Neural cell (in vitro differentiated cells): ENCODE data around the gene EN1. TPM values are rescaled to one million over a fixed set of nuclear protein-coding genes. Genes with fewer than 3 reads are reported as not detected.

Experiments used
- H2AFZ ChIP-seq: fragments of 200-600, 300-800 bp; sonication (generic), shearing (Covaris generic); 2 replicates; pipeline ENCODE4 v1.6.0; 2014; ENCODE audit warnings: low read depth, mild to moderate bottlenecking, antibody characterized with exemption, low read length, moderate library complexity
- H3F3A ChIP-seq: fragments of 200-600 bp; shearing (Covaris generic); 2 replicates; pipeline ENCODE4 v1.6.1; 2016; ENCODE audit warnings: mild to moderate bottlenecking, moderate library complexity, mixed read lengths, antibody characterized with exemption, low read length; ENCODE audit not compliant: insufficient read depth, poor library complexity, severe bottlenecking
- H3K27ac ChIP-seq: fragments of 200-600, 300-800 bp; sonication (generic), shearing (Covaris generic); 2 replicates; pipeline ENCODE4 v1.5.1; 2014; ENCODE audit warnings: mild to moderate bottlenecking, low read length, moderate library complexity
- H3K27me3 ChIP-seq: fragments of 300-800, 200-600 bp; sonication (generic), shearing (Covaris generic); 2 replicates; pipeline ENCODE4 v1.6.0; 2014; ENCODE audit warnings: mild to moderate bottlenecking, low read depth, low read length, moderate library complexity; ENCODE audit not compliant: insufficient read depth
- H3K36me3 ChIP-seq: fragments of 300-800, 200-600 bp; sonication (generic), shearing (Covaris generic); 2 replicates; pipeline ENCODE4 v1.5.1; 2014; ENCODE audit warnings: mild to moderate bottlenecking, antibody characterized with exemption, low read length, moderate library complexity; ENCODE audit not compliant: insufficient read depth
- H3K4me2 ChIP-seq: fragments of 300-800, 200-600 bp; sonication (generic), shearing (Covaris generic); 2 replicates; pipeline ENCODE4 v1.6.0; 2014; ENCODE audit warnings: mild to moderate bottlenecking, low read length
- H3K4me3 ChIP-seq: fragments of 300-800, 200-600 bp; sonication (generic), shearing (Covaris generic); 2 replicates; pipeline ENCODE4 v1.5.1; 2014; ENCODE audit warnings: mild to moderate bottlenecking, low read length, moderate library complexity
- H3K79me2 ChIP-seq: fragments of 200-600 bp; shearing (Covaris generic); replicated peaks from 2 replicates; pipeline ENCODE4 v1.6.0; 2014; ENCODE audit warnings: mild to moderate bottlenecking, low read length, moderate library complexity; ENCODE audit not compliant: insufficient read depth
- H3K9ac ChIP-seq: fragments of 300-800, 200-600 bp; sonication (generic), shearing (Covaris generic); 2 replicates; pipeline ENCODE4 v1.6.1; 2016; ENCODE audit warnings: mild to moderate bottlenecking, low read length, mixed read lengths
- H3K9me2 ChIP-seq: fragments of 200-600 bp; shearing (Covaris generic); 2 replicates; pipeline ENCODE4 v1.6.1; 2016; ENCODE audit warnings: mild to moderate bottlenecking, low read length, mixed read lengths; ENCODE audit not compliant: insufficient read depth
- H3K9me3 ChIP-seq: fragments of 200-600, 300-800 bp; sonication (generic), shearing (Covaris generic); 2 replicates; pipeline ENCODE4 v1.6.1; 2016; ENCODE audit warnings: mild to moderate bottlenecking, mixed run types, low read length, moderate library complexity, mixed read lengths
- H4K20me1 ChIP-seq: fragments of 200-600 bp; shearing (Covaris generic); 2 replicates; pipeline ENCODE4 v1.6.1; 2016; ENCODE audit warnings: mild to moderate bottlenecking, mixed run types; ENCODE audit not compliant: insufficient read depth
- EP300 ChIP-seq: fragments of 450-650 bp; conservative IDR thresholded peaks from 2 replicates; pipeline ENCODE4 v1.6.1; 2014; ENCODE audit warnings: antibody characterized with exemption, mild to moderate bottlenecking, moderate library complexity; ENCODE audit not compliant: poor library complexity, severe bottlenecking
- EZH2 ChIP-seq: fragments of 200-600, 300-800 bp; shearing (Covaris generic), sonication (generic); IDR thresholded peaks from 2 replicates; pipeline ENCODE4 v1.6.1; 2014; ENCODE audit warnings: antibody characterized with exemption, low read length, borderline replicate concordance, mild to moderate bottlenecking; ENCODE audit not compliant: insufficient read depth, poor library complexity, severe bottlenecking
- MXI1 ChIP-seq: fragments of 450-650 bp; conservative IDR thresholded peaks from 2 replicates; pipeline ENCODE4 v1.6.1; 2014; ENCODE audit warnings: antibody characterized with exemption, mild to moderate bottlenecking; ENCODE audit not compliant: poor library complexity, severe bottlenecking
- POLR2AphosphoS5 ChIP-seq: IDR thresholded peaks from 2 replicates; pipeline ENCODE4 v1.6.1; 2012
- RAD21 ChIP-seq: fragments of 450-650 bp; conservative IDR thresholded peaks from 2 replicates; pipeline ENCODE4 v1.6.1; 2014; ENCODE audit warnings: antibody characterized with exemption, mild to moderate bottlenecking, moderate library complexity
- REST ChIP-seq: IDR thresholded peaks from 2 replicates; pipeline ENCODE4 v1.6.1; 2012; ENCODE audit warnings: borderline replicate concordance
- SMC3 ChIP-seq: fragments of 450-650 bp; conservative IDR thresholded peaks from 2 replicates; pipeline ENCODE4 v1.6.1; 2014; ENCODE audit warnings: antibody characterized with exemption, mild to moderate bottlenecking, moderate library complexity; ENCODE audit not compliant: poor library complexity
- polyA plus RNA-seq: library from polyadenylated mRNA; depleted of rRNA; stranded (reverse); fragments of >200 nt; gene quantifications from 2 replicates; pipeline ENCODE4 v1.2.3, GENCODE V29; 2014

The EN1 gene
- polyA plus RNA-seq, 1 donor from 2014 or later, result not detected

- no peak overlapping the region for H3K4me2 ChIP-seq
- H3K4me3 ChIP-seq, result no peak overlapping the region
- H3K36me3 ChIP-seq, result no peaks in the 10 kb centered on the region
- H3K79me2 ChIP-seq, result no peaks in the 10 kb centered on the region
- no peaks in the 10 kb centered on the region for H3K9me3 ChIP-seq
- H3F3A ChIP-seq, result no peaks in the 10 kb centered on the region
- no peak overlapping the region for H2AFZ ChIP-seq
- peaks cover 58% of the 10 kb centered on the region for H3K27me3 ChIP-seq
- no peak overlapping the region for H3K27ac ChIP-seq
- H3K9me2 ChIP-seq, result no peaks in the 10 kb centered on the region
- TF ChIP-seq REST (no peak), POLR2AphosphoS5 (no peak), EP300 (no peak), RAD21 (no peak), EZH2 (no peak), SMC3 (no peak), MXI1 (no peak)
- no peaks in the 10 kb centered on the region for H4K20me1 ChIP-seq
- no peak overlapping the region for H3K9ac ChIP-seq
Measured at GRCh38 chr2:118814368-118814767, 33.1 kb downstream of the EN1 start.

GRCh38 chr2:118813601-118814339, 33.7 kb downstream of the EN1 start:
- H2AFZ ChIP-seq, result no peak overlapping the region
- no peaks in the 10 kb centered on the region for H3K9me3 ChIP-seq
- H3K4me3 ChIP-seq, result no peak overlapping the region
- no peaks in the 10 kb centered on the region for H3K9me2 ChIP-seq
- H3F3A ChIP-seq, result no peaks in the 10 kb centered on the region
- no peaks in the 10 kb centered on the region for H3K79me2 ChIP-seq
- no peak overlapping the region for H3K27ac ChIP-seq
- H4K20me1 ChIP-seq, result no peaks in the 10 kb centered on the region
- H3K27me3 ChIP-seq, result peaks cover 57% of the 10 kb centered on the region
- no peak overlapping the region for H3K9ac ChIP-seq
- TF ChIP-seq MXI1, result no peak
- no peak for TF ChIP-seq REST
- H3K36me3 ChIP-seq, result no peaks in the 10 kb centered on the region
- no peak overlapping the region for H3K4me2 ChIP-seq
